ENCODE results near the gene DNAAF5.
A peak's percentile ranks its signal among the peaks of the same experiment; 100 is the strongest.

Gene DNAAF5

DNA sequence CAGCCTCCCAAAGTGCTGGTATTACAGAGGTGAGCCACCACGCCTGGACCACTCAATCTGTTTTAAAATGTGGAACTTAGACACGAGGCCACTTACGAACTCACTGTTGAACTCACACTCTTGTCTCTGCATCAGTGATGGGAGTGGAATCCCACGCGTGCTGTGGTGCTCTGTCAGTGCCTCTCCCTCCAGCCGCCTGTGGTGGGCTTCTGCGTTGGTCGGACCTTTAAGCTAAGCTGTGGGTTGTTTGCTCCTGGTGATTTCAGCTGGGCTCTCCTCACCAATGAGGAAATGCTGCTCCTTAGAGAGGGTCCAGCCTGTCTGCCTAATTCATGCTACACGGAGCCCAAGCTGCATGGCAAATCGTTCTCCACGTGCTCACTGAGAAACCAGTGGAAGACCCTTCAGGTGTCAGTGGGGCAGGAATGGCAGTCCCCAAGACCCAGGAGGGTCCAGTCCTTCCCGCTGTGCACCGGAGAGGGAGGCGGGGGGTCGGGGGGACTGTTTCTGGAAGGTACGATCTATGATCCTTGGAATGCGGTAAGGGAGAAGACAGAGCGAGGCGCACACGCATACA lies 18.4 kb downstream of the DNAAF5 start:
- H3K27ac ChIP-seq: no peak overlapping the region
- H3K4me3 ChIP-seq: no peak overlapping the region
- no peak overlapping the region for H3K4me2 ChIP-seq
- no peaks in the 10 kb centered on the region for H3K9me3 ChIP-seq (replicated peaks in 1 of 11)
- peaks cover 43 to 75% (median 52%) of the 10 kb centered on the region in 11 experiments for H3K36me3 ChIP-seq
- H4K20me1 ChIP-seq: peaks cover 0 to 52% (median 33%) of the 10 kb centered on the region in 11 experiments; a peak in 15 of 22 replicates
- peaks cover 0 to 17% (median 12%) of the 10 kb centered on the region in 10 experiments; a peak in 15 of 20 replicates for H3K4me1 ChIP-seq
- no peak for TF ChIP-seq Cebpa-rat (IDR thresholded peaks at IDR 0.05)
- H3K9ac ChIP-seq: no peak overlapping the region
- H3K27me3 ChIP-seq: no peaks in the 10 kb centered on the region

DNA sequence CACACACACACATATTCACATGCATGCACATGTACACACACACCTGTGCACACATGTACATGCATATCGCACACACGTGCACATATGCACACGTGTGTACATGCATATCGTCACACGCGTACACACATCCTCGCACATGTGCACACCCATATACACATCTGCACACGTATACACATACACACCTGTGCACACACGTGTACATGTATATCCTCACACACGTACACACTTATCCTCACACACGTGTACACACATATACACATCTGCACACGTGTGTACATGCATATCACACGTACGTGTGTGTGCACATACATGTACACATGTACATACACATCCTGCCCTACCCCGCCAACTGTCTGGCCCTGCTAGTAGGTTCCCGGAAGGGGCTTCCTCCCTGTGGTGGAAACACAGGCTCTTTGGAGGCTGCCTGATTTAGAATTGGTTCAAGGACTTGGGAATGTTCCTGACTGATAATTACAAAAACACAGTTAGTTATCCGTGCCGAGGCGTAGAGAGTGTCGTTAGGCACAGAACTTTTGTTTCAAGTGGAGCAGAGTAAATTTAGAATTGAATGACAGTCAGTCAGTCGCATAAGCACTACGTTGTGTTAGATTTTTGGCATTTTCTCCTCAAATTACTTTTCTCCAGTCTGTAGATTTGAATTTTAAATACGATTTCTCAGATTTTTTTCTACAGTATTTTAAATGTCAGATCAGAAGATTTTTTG lies 19.1 kb downstream of the DNAAF5 start:
- Histone ChIP-seq H3K9me3 (replicated peaks in 1 of 11) (no peaks in the 10 kb centered on the region; a peak in 2 of 22 replicates), H3K27me3 (no peaks in the 10 kb centered on the region), H3K36me3 (peaks cover 42 to 75% (median 52%) of the 10 kb centered on the region in 11 experiments), H4K20me1 (peaks cover 0 to 52% (median 32%) of the 10 kb centered on the region in 11 experiments; a peak in 13 of 22 replicates), H3K4me1 (peaks cover 0 to 23% (median 16%) of the 10 kb centered on the region in 10 experiments; a peak in 15 of 20 replicates), H3K27ac (no peak overlapping the region), H3K9ac (no peak overlapping the region), H3K4me3 (no peak overlapping the region), H3K4me2 (no peak overlapping the region)
- TF ChIP-seq Cebpa-rat (IDR thresholded peaks at IDR 0.05): no peak

DNA sequence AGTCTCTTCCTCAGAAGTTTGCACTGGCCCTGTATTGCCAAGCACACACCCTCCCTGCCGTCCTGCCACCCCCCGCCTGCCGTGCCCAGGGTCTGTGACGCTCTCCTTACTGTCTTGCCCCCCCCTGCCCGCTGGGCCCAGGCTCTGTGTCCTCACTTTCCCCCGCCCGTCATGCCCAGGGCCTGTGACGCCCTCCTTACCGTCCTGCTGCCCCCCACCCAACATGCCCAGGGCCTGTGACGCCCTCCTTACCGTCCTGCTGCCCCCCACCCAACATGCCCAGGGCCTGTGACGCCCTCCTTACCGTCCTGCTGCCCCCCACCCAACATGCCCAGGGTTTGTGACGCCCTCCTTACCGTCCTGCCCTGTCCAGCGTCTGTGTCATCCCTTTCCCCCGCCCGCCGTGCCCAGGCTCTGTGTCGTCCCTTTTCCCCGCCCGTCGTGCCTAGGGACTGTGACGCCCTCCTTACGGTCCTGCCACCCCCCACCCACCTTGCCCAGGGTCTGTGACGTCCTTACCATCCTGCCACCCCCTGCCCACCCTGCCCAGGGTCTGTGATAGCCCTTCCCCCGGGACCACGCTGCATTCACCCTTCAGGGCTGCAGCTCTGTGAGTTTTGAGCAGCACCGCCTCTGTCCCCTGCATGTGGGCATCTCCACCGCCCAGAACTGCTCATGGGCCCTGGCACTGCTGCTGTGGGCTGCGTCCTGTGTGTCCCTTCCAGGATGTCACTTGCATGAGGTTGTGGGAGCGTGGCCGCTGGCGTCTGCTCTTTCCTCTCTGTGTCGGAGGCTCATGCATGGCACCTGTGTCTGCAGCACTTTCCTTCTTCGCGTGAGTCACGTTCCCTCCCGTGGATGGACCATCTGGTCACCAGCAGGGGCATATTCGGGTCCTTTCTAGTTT lies 19.9 kb downstream of the DNAAF5 start:
- peaks cover 0 to 7% (median 1%) of the 10 kb centered on the region in 11 experiments; a peak in 10 of 22 replicates for H3K9me3 ChIP-seq (replicated peaks in 1 of 11)
- H3K4me3 ChIP-seq: no peak overlapping the region
- peaks cover 0 to 23% (median 16%) of the 10 kb centered on the region in 10 experiments; a peak in 15 of 20 replicates for H3K4me1 ChIP-seq
- peaks cover 39 to 75% (median 53%) of the 10 kb centered on the region in 11 experiments for H3K36me3 ChIP-seq
- H3K4me2 ChIP-seq: no peak overlapping the region
- H3K27ac ChIP-seq: no peak overlapping the region
- H3K27me3 ChIP-seq: no peaks in the 10 kb centered on the region
- no peak for TF ChIP-seq Cebpa-rat (IDR thresholded peaks at IDR 0.05)
- H4K20me1 ChIP-seq: peaks cover 0 to 56% (median 32%) of the 10 kb centered on the region in 11 experiments; a peak in 13 of 22 replicates
- H3K9ac ChIP-seq: no peak overlapping the region

DNA sequence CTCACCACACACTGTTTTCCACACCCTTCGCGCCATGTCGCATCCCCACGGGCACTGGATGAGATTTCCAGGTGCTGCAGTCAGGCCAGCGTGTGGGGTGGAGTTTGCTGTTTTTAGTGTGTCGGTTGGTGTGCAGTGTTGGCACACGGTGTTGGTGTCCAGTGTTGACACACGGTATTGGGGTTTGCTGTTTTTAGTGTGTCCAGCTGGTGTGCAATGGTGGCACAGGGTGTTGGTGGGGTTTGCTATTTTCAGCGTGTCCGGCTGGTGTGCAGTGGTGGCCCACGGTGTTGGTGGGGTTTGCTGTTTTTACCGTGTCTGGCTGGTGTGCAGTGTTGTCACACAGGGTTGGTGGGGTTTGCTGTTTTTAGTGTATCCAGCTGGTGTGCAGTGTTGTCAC lies 20.7 kb downstream of the DNAAF5 start:
- no peak overlapping the region for H3K27ac ChIP-seq
- no peak for TF ChIP-seq Cebpa-rat (IDR thresholded peaks at IDR 0.05)
- H3K4me1 ChIP-seq: peaks cover 0 to 23% (median 16%) of the 10 kb centered on the region in 10 experiments; a peak in 15 of 20 replicates
- H4K20me1 ChIP-seq: peaks cover 0 to 56% (median 29%) of the 10 kb centered on the region in 11 experiments; a peak in 13 of 22 replicates
- H3K4me3 ChIP-seq: no peak overlapping the region
- H3K9ac ChIP-seq: no peak overlapping the region
- peaks cover 0 to 15% (median 9%) of the 10 kb centered on the region in 11 experiments; a peak in 17 of 22 replicates for H3K9me3 ChIP-seq (replicated peaks in 1 of 11)
- H3K36me3 ChIP-seq: peaks cover 38 to 75% (median 53%) of the 10 kb centered on the region in 11 experiments
- H3K4me2 ChIP-seq: no peak overlapping the region
- H3K27me3 ChIP-seq: no peaks in the 10 kb centered on the region

DNA sequence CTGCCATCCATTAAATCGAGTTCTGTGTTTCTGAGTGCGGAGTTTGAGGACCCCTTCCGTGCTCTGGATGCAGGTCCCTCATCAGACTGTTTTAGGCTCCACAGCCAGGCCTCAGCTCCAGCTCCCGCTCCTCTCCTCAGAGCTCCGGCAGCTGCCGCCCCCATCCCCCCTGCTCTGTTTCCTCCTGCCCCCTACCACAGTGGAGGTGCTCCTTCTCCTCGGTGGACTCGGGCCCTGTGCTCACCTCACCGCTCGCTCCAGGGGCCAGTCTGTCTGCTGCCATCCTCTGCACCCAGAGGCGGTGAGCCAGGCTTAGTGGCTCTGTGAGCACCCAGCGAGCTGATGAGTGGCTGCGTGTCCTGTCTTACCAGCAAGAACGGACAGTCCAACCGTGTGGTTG lies 21.9 kb downstream of the DNAAF5 start:
- H3K4me3 ChIP-seq: no peak overlapping the region
- H3K9me3 ChIP-seq (replicated peaks in 1 of 11): peaks cover 0 to 17% (median 12%) of the 10 kb centered on the region in 11 experiments; a peak in 17 of 22 replicates
- no peak overlapping the region; a peak in 1 of 22 replicates for H3K9ac ChIP-seq
- H3K4me2 ChIP-seq: 0 out of 22 replicates have a peak overlapping the region, but pooled peaks of 1 of the 11 experiments have one; percentile 8
- peaks cover 0 to 23% (median 16%) of the 10 kb centered on the region in 10 experiments; a peak in 15 of 20 replicates for H3K4me1 ChIP-seq
- peaks cover 0 to 64% (median 29%) of the 10 kb centered on the region in 11 experiments; a peak in 13 of 22 replicates for H4K20me1 ChIP-seq
- H3K36me3 ChIP-seq: peaks cover 40 to 77% (median 56%) of the 10 kb centered on the region in 11 experiments
- no peaks in the 10 kb centered on the region for H3K27me3 ChIP-seq
- H3K27ac ChIP-seq: no peak overlapping the region
- TF ChIP-seq Cebpa-rat (IDR thresholded peaks at IDR 0.05): no peak

DNA sequence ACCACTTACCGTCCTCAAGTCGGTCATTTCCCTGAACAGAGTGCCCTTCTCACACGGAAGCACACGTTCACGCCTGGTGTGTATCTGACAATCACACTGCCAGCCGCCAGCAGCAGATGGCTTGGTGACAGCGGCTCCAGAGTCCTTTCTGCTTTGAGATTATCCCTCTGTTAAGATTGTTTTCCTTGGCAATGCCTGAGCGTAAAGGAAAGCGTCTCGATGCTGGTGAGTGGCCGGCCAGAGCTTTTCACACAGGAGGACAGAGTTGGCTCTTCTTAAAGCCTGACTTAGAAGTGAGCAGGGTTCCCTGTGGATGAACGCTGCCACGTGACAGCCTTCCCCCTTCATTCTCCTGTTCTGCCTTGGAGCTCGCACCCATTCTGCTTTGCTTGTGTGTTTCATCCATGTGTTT lies 22.6 kb downstream of the DNAAF5 start:
- Histone ChIP-seq H3K4me3 (no peak overlapping the region), H3K27ac (peak overlapping the region in 1 of 11 experiments; percentile 31; a peak in 3 of 22 replicates), H3K4me2 (peak overlapping the region in 8 of 11 experiments; percentile 8 to 51 (median 30); a peak in 12 of 22 replicates), H3K9me3 (replicated peaks in 1 of 11) (peaks cover 0 to 17% (median 12%) of the 10 kb centered on the region in 11 experiments; a peak in 17 of 22 replicates), H3K27me3 (no peaks in the 10 kb centered on the region), H3K9ac (peak overlapping the region in 2 of 11 experiments; percentile 28 to 40; a peak in 2 of 22 replicates), H4K20me1 (peaks cover 0 to 70% (median 29%) of the 10 kb centered on the region in 11 experiments; a peak in 13 of 22 replicates), H3K36me3 (peaks cover 46 to 83% (median 60%) of the 10 kb centered on the region in 11 experiments), H3K4me1 (peaks cover 0 to 23% (median 16%) of the 10 kb centered on the region in 10 experiments; a peak in 15 of 20 replicates)
- TF ChIP-seq Cebpa-rat (IDR thresholded peaks at IDR 0.05): no peak

DNA sequence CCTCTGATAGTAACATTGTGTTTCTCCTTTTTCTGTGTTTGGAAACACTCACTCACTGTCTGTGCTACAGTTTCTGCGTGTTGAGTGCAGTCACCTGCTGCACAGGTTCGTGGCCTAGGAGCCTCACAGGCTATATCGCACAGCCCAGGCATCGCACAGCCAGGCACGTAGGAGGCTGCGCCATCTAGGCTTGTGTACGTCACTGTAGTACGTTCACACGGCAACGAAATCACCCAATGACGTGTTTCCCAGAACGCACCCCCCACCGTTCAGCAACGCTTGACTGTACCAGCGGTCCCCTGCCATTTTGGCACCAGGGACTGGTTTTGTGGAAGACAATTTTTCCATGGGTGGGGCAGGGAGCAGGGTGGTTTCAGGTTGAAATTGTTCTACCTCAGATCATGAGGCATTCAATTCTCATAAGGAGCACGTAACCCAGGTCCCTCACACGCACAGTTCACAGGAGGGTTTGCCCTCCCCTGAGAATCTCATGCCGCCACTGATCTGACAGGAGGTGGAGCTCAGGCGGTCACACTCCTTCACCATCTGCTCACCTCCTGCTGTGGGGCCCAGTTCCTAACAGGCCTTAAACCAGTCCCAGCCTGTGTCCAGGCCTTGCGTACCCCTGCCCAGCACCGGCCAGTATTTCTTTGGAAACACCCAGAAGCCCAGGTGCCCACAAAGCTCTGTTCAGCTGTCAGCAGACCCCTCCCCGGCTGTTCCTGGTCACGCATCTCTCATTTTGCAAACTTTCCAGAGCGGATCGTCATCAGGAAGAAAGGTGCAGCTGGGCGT lies 23.8 kb downstream of the DNAAF5 start:
- Histone ChIP-seq H4K20me1 (peaks cover 0 to 75% (median 30%) of the 10 kb centered on the region in 11 experiments; a peak in 14 of 22 replicates), H3K4me1 (peaks cover 0 to 23% (median 16%) of the 10 kb centered on the region in 10 experiments; a peak in 15 of 20 replicates), H3K4me2 (peak overlapping the region in 6 of 11 experiments; percentile 8 to 51 (median 30); a peak in 7 of 22 replicates), H3K36me3 (peaks cover 50 to 85% (median 64%) of the 10 kb centered on the region in 11 experiments), H3K9ac (no peak overlapping the region; a peak in 1 of 22 replicates), H3K9me3 (replicated peaks in 1 of 11) (peaks cover 0 to 17% (median 12%) of the 10 kb centered on the region in 11 experiments; a peak in 17 of 22 replicates), H3K4me3 (no peak overlapping the region), H3K27ac (peak overlapping the region in 2 of 11 experiments; percentile 2 to 20; a peak in 2 of 22 replicates), H3K27me3 (no peaks in the 10 kb centered on the region)
- TF ChIP-seq Cebpa-rat (IDR thresholded peaks at IDR 0.05): no peak

Data from BLaER1 treated with 17β-estradiol and CSF1 and Interleukin-3, amounts not matched to agents 10 nM and 100 nM (cell line).